ENCODE data around the gene KRTAP12-1.

KRTAP12-1 gene, protein sequence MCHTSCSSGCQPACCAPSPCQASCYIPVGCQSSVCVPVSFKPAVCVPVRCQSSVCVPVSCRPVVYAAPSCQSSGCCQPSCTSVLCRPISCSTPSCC

DNA sequence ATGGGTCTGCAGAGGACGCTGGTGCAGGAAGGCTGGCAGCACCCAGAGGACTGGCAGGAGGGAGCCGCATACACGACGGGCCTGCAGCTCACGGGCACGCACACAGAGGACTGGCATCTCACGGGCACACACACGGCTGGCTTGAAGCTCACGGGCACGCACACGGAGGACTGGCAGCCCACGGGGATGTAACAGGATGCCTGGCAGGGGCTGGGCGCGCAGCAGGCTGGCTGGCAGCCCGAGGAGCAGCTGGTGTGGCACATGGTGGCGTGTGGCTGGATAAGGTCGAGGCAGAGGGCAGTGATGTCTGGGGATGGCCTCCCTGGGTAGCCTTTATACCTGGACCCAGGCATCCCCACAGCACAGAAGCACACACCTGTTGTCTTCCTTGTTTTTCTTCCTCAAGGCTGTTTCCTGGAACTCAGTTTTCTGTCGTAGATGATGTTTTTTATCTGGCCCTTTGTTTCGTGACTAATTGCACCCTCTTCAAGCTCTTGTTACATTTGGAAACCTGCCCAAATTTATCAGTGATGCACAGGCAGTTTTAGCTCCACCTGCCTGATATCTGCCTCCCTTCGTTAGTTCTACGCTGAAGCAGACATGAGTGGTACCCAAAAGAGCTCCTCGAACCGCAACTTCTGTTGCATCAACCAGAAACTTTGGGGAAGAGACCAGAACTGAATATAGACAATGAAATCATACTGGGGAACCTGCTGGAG, at the start of gene KRTAP12-1:
Gene KRTAP12-1, minus strand, starts transcription at position 303 of the 719 bp plus-strand sequence. Its CDS starts 40 bp downstream, at position 263.
- DNase-seq (ENCODE audit: low read depth) = no peak

DNA sequence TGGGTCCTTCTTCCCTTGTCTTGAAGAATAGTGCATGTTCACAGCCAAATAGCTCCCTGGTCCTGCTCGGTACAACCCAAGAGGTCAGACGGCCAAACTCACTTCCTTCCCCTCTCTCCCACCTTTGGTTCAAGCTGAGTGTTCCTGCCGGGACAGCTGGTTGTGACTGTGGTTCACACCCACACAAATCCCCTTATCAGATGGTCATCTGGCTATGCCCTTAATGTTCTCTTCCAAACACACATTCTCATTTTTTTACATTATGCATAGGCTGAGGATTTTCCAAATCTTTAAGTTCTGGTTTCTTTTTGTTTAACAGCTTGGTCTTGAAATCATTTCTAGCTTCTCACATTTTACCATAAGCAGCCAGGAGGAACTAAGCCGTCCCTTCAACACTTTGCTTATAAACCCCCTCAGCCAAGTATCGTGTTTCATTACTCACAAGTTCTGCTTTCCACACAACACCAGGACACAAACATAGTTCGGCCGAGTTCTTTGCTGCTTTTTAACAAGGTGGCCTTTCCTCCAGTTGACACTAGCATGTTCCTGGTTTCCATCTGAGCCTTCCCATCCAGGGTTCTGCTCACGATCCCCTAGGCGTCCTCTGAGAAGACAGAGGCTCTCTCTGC, 49.1 kb upstream of the KRTAP12-1 start:
- no peak for DNase-seq (ENCODE audit: low read depth)

DNA sequence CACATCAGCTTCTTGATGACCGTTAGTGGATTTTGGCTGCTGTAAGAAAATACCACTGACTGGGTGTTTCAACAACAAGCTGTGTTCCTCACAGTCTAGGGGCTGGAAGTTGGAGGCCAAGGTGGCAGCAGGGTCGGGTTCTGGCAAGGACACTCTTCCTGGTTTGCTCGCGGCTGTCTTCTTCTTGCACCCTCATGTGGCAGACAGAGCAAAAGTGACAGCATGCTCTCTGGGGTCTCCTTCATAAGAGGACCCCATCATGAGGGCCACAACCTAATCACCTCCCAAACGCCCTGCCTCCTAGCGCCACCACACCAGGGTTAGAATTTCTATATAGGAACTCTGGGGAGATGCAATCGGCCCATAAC, 48.0 kb upstream of the KRTAP12-1 start:
- no peak for DNase-seq (ENCODE audit: low read depth)

DNA sequence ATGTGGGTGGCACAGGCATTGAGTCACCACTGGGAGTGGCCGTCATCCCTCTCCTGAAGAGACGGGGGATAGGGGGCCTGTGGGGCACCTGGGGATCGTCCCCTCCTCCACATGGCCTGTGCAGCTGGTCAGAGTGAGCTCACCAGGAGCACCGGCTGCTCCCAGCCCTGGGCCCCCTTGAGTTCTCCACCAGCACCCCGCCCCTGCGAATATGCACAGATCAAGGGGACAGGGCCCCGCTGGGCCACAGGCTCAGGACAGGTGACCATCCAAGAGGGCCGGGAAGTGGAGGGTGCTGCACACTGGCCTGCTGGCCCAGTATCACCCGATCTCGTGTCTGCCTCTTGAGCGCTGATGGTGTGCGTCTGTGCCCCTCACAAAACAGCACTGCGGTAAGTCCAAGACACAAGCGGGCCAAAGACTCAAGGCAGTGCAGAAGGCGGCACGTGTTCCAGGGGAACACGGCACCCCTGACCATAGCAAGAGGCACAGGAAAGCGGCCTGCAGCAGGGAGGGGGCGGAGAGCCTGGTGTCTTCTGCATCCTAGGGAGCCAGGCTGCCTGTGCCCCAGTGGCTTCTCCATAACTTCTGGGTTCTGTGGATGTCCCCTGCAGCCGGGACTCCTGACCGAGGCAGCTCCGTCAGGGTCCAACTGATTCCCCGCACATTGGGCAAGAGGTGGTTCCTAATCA, 47.5 kb upstream of the KRTAP12-1 start:
- no peak for DNase-seq (ENCODE audit: low read depth)

DNA sequence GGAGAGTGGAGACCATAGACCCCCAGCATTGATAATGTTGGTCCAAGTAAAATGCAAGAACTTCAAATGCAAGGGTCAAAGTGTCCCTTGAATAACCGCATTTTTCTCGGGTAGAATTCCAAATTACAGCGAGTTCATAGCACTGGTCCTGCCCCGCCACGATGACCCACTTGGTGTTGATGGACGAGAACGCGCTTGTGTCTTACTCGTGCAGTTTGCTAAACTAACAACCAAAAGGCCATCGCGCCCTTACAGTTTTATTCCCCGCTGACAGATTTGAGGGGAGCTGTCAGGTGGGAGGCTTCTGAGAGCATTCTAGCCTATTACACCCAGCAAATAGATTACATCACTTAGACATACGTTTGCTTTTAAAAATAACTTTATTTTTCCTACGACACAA, 46.8 kb upstream of the KRTAP12-1 start:
- no peak for DNase-seq (ENCODE audit: low read depth)

DNA sequence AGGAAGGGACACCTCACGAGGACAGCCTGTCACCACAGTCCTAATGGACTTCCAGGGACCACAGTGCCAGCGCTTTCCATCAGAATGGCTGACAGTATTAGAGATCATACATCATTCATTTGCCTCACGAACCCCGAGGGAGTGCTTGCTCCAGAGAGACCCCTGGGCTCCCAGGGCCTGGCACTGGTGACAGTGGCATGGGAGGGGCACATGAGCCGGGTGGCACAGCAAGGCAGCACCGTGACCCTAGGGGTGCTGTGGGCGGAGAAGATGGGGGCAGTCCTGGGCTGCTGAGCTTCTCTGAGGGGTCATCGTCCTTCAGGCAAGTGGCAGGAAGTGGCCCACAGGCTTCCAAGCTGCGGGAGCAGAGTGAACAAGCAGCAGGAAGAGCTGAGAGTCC, 45.8 kb upstream of the KRTAP12-1 start:
- no peak for DNase-seq (ENCODE audit: low read depth)

DNA sequence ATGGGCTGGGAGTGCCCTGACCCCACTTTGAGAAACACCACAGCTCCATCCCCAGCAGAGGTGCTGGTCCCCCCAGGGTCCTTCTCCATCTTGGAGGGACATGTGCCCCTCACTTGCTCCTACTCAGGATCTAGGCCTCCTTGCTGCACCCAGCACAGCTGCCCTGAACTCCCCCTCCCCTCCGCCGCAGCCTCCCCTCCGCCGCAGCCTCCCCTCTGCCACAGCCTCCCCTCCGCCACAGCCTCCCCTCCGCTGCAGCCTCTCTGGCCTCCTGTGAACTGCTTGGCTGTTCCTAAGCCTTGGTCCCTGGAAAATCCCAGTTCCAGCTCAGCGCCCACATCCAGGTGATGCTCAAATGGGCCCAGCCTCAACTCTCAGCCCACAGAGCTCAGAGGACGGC, 45.4 kb upstream of the KRTAP12-1 start:
- no peak for DNase-seq (ENCODE audit: low read depth)

DNA sequence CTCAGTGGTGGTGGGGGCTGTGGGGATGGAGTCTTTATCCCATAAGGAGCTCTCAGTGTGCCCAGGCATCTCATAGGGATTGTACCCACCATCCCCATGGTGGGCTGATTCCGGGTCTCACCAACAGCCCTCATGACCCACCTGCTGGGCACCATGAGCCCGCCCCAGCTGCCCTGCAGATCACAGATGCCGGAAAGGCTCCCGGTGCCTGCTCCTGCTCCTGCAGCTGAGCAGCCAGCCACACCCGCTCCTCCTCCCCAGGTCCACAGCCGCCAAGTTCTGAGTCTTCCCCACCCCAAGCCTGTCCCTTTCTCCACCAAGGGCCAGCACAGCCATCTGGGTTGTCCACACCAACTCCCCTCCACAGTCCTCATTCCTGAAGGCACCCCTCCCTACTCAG, 44.9 kb upstream of the KRTAP12-1 start:
- DNase-seq (ENCODE audit: low read depth) = no peak

DNA sequence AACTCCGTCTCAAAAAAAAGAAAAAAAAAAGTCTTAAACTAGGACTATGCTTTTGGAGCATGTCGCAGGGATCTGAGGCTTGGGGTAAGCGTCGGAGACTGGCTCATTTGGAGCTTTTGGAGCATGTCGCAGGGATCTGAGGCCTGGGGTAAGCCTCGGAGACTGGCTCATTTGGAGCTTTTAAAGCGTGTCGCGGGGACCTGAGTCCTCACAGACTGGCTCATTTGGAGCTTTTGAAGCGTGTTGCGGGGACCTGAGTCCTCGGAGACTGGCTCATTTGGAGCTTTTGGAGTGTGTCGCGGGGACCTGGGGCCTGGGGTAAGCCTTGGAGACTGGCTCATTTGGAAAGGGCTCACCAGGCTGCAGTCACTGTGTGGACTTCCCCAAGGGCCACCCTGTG, 43.0 kb upstream of the KRTAP12-1 start:
- DNase-seq (ENCODE audit: low read depth) = no peak

DNA sequence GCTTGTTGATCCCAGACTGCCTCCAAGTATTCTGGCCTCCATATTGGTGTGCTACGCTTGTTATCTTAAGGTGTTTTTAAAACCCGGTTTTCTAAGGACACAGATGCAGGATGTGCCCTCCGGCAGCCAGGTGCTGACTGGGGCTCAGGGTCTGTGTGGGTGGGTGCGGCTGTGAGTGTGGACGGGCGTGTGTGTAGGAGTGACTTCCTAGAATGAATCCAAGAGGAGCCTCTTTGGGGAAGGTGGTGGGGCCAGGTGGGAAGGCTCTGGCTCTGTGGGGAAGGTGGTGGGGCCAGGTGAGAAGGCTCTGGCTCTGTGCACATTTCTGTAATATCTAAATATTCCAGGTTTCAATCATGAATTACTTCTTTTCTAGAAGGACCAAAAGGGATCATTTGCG, 42.2 kb upstream of the KRTAP12-1 start:
- DNase-seq (ENCODE audit: low read depth) = no peak

DNA sequence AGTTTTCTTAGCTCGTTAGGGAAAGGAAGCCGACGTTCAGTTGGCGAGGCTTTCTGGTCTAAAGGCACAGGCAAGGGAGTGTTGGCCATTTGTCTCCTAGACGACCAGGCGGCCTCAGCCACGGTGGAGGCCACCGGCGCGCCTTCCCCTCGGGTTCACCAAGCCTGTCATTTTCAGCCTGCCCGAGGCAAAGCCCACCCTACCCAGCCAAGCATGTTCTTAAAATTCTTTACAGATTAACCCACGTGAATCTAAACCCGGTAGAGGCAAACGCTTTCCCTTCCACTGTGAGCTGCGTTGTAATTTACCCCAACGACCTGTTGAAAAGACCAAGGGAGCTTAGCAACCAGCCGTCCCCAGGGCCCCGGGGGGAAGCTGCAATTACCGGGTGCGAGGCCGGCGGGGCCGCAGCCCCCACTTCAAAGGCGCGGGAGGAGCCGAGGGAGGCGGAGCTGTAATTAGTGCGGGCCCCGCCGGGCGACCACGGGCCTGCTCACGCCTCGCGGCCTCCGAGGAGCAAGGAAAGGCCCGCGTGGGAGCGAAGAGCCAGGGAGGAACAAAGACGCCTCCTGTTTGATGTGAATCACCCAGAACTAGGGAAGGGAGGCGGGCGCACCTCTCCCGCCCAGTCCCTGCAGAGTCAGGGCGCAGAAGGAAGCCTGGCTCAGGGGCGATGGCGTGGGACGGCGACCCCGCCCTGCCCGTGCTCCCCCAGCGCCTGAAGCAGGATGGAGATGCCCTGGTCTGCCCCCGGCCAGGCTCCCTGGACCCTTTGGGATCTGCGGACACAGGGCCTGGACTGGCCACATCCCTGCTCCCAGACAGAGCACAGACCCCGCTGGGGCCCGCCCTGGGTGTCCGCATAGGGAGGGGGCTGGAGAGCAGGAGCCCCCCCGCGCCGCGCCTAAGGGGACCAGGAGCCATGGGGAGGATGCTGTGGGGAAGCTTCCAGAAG, 41.5 kb upstream of the KRTAP12-1 start:
- DNase-seq (ENCODE audit: low read depth) = no peak

DNA sequence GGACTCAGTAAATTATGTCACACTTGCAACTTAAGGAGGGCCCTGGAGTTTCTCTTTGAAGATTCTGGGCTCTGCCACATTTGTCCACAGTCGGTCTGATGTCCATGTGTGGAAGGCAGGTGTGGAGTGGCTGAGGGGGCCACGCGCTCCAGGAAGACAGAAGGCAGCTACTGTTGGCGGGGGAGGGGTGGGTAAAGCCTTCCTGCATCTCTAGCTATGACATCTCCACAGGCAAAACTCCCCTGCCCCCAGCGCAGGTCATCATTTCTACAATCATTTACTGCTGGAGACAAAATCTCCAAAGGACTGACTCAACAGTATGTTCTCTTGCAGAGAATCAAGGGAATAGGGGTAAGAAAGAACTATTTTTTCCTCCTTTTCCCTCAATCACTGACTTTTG, 40.8 kb upstream of the KRTAP12-1 start:
- no peak for DNase-seq (ENCODE audit: low read depth)

DNA sequence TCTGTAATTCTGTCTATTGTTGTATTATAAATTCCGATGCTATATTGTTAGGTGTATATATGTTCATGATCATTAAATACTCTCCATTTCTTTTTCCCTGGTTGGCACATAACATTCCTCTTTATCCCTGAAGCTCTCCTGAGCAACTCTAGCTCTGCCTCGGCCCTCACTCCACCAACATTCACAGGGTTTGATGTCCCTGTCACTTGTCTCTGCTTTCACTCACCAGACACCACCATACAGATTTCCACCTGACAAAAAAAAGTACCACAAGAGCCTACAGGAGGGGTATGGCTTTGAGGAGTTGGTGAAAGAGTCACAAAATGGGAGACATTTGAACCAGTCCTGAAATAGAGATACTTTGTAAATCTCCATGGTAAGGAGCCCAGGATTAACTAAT, 38.2 kb upstream of the KRTAP12-1 start:
- no peak for DNase-seq (ENCODE audit: low read depth)

DNA sequence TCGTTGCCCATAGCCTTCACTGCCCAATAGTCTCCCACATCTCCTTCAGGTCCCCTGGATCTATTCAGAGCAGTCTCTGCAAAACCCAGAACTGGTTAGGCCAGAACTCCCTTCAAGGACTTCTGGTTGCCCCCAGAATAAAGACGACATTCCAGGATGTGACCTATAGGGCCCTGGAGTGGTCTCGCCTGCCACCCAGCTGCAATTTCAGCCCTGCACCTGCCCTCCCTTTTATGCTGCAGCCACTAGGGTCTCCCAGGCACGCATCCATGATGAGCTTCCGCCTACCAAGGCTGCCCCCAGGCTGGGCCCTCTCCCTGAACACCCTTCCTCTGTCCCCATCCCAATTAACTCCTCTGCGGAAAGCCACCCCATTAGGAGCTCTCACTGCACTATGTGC, 36.6 kb upstream of the KRTAP12-1 start:
- DNase-seq (ENCODE audit: low read depth) = no peak

DNA sequence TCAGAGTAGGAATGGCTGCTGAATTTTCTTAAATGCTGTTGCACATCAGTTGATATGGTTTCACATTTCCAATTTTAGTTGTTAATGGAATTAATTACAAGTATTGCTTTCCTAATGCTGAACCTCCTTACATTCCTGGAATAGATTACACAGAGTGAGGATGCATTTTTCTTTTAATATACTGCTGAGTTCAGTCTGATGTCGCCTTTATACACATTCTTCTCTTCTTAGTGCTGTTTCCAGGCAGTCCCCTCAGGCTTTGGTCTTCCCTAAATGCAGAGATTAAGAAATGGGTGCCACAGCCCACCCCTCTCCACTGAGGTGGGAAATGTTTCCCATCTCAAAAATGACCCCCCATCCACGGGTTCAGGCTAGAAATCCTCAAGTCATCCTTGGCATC, 36.1 kb upstream of the KRTAP12-1 start:
- DNase-seq (ENCODE audit: low read depth) = no peak

DNA sequence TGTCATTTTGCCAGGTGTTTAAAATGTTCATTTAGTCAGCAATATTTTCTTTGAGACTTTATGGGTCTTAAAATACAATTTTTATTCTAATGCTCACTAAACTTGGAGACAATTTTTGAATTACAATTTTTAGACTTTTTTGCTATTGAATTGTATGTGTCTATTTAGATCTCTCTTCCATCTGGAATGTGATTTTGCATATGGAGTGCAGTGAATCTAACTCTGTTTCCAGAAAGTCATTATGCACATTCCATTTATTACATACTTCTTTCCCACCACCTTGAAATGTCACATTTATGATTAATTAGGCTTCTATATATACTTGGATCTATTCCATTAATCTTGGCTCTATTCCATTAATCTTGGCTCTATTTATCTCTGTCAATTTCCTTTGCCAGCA, 35.0 kb upstream of the KRTAP12-1 start:
- DNase-seq (ENCODE audit: low read depth) = no peak

DNA sequence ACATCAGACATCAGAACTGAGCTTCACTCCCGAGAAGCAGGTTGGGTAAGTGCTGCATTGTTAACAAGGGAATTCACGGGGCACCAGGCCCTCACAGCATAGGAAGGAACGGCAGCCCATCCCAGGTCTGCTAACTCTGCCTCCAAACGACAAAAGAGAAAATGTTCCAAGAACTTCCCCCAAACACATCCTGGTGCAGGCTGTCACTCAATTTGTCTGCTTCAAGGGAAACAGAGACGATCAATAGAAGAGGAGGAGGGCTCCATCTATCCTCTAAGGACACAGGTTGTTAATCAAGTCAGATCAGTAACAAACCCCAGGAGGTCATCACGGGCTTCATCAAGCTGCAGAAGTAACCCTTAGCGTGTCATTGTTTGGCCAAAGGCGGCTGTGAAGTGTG, 32.9 kb upstream of the KRTAP12-1 start:
- DNase-seq (ENCODE audit: low read depth) = no peak

DNA sequence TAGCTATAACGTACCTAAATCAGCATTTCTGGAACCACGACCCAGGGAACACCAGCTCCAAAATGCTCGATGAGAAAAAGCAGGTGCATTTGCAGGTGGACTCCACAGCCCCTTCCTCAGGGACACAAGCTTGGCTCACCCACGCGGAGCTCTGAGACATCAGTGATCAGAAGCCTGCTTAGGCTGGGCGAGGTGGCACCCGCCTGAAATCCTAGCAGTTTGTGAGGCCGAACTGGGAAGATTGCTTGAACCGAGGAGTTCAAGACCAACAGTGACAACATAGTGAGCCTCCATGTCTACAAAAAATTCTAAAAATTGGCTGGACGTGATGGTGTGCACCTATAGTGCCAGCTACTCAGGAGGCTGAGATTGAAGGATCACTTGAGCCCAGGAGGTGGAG, 31.9 kb upstream of the KRTAP12-1 start:
- DNase-seq (ENCODE audit: low read depth) = no peak

DNA sequence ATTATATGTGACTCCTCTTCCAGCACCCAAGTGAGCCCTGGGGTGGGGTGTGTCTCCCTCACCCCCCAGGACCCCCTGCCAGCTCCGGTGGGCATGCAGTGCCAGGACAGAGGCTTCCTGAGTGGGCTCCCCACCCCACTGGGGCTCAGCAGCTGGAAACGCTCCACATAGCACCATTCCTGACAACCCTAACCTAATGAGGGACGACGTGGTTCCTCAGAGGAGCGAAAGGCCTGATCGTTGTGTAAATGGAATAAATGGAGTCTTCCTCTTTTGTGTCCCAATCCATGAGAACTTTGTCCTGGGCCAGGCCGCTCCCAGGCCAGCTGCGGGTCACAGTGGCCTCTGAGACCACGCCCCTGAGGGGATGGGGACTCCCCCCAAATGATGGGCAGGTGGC, 31.2 kb upstream of the KRTAP12-1 start:
- DNase-seq (ENCODE audit: low read depth) = no peak

DNA sequence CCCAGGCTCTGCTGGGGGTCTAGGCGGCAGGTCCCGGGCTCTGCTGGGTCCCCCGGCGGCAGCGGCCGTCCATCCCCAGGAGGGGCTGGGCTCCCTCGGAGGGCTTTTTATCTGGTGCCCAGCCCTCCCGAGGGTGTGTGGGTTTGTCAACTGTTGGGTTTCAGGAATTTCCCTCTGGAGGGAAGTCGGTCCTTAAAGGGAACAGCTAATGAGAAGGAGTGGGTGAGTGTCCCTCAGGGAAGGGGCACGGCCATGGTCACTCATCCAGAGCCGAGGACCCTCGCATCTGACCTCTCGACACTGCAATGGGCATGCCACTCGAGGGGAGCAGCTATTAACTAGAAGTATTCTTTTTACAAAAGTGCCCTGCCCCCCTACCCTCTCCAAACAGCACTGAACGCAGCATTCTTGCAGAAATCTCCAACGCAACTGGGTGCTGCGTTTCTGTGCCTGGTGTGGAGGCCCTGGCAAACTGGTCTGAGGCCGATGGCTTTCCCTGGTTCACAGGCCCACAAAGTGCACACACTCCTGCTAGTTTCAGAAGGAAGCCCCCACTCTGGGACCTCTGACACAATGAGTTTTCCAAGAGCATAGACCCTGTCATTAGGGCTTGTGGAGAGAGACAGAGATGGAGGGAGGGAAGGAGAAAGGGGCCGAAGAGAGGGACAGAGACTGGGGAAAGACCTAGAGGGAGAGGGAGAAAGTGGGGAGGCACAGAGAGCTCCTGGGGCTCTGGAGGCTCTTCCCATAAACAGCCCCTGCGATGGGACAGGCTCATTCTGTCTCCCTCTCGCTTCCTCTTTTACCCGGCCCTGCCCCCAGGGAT, 30.5 kb upstream of the KRTAP12-1 start:
- no peak for DNase-seq (ENCODE audit: low read depth)
